Astrocyte (in vitro differentiated cells and primary cell): Measurements from ENCODE around the gene RANBP3. TPM values are rescaled to one million over a fixed set of nuclear protein-coding genes. Genes with fewer than 3 reads are reported as not detected.

Source experiments
- DNase-seq: peaks from one replicate; pipeline ENCODE4 v3.0.0-alpha.2; 2010; ENCODE audit warnings: low read depth
- FAIRE-seq: peaks from 2 replicates; lab custom pipeline; 2011; peaks lifted over from hg19 to GRCh38; lab: Jason Lieb, UNC
- H2AFZ ChIP-seq: 2 replicates; pipeline ENCODE4 v1.6.0; 2012; ENCODE audit warnings: low read depth, low read length, inconsistent platforms
- H3K27ac ChIP-seq: 2 replicates; pipeline ENCODE4 v1.5.1; 2011; ENCODE audit warnings: low read depth, low read length, inconsistent platforms
- H3K27me3 ChIP-seq: 2 replicates; pipeline ENCODE4 v1.6.0; 2011; ENCODE audit warnings: low read length, inconsistent platforms; ENCODE audit not compliant: insufficient read depth
- H3K36me3 ChIP-seq: 2 replicates; pipeline ENCODE4 v1.5.1; 2011; ENCODE audit warnings: low read length, inconsistent platforms; ENCODE audit not compliant: insufficient read depth
- H3K4me1 ChIP-seq: 2 replicates; pipeline ENCODE4 v1.5.1; 2011; ENCODE audit warnings: low read length, inconsistent platforms; ENCODE audit not compliant: insufficient read depth
- H3K4me2 ChIP-seq: 2 replicates; pipeline ENCODE4 v1.6.0; 2012; ENCODE audit warnings: low read length, inconsistent platforms
- H3K4me3 ChIP-seq: 2 replicates; pipeline ENCODE4 v1.5.1; 2011; ENCODE audit warnings: low read depth, mild to moderate bottlenecking, low read length, inconsistent platforms; ENCODE audit not compliant: insufficient read depth
- H3K79me2 ChIP-seq: 2 replicates; pipeline ENCODE4 v1.6.0; 2012; ENCODE audit warnings: mild to moderate bottlenecking, low read length, inconsistent platforms; ENCODE audit not compliant: insufficient read depth
- H3K9ac ChIP-seq: 2 replicates; pipeline ENCODE4 v1.6.0; 2012; ENCODE audit warnings: mild to moderate bottlenecking, low read length, inconsistent platforms
- H3K9me3 ChIP-seq: 2 replicates; pipeline ENCODE4 v1.5.1; 2012; ENCODE audit warnings: low read depth, mild to moderate bottlenecking, low read length, inconsistent platforms; ENCODE audit not compliant: insufficient read depth
- H4K20me1 ChIP-seq: 2 replicates; pipeline ENCODE4 v1.6.0; 2012; ENCODE audit warnings: low read length, inconsistent platforms; ENCODE audit not compliant: insufficient read depth
- H3K27ac Mint-ChIP-seq: one replicate; pipeline ENCODE4 v1.8.0; 2021; ENCODE audit warnings: mild to moderate bottlenecking, mixed read lengths; ENCODE audit not compliant: unreplicated experiment
- H3K27me3 Mint-ChIP-seq: one replicate; pipeline ENCODE4 v1.8.0; 2021; ENCODE audit warnings: low read depth, mixed read lengths; ENCODE audit not compliant: unreplicated experiment
- H3K36me3 Mint-ChIP-seq: one replicate; pipeline ENCODE4 v1.8.0; 2021; ENCODE audit warnings: low read depth, mixed read lengths; ENCODE audit not compliant: unreplicated experiment
- H3K4me1 Mint-ChIP-seq: one replicate; pipeline ENCODE4 v1.8.0; 2021; ENCODE audit warnings: low read depth, mixed read lengths; ENCODE audit not compliant: unreplicated experiment
- H3K4me3 Mint-ChIP-seq: one replicate; pipeline ENCODE4 v1.8.0; 2021; ENCODE audit warnings: mild to moderate bottlenecking, moderate library complexity, mixed read lengths; ENCODE audit not compliant: unreplicated experiment
- H3K9me3 Mint-ChIP-seq: one replicate; pipeline ENCODE4 v1.8.0; 2021; ENCODE audit warnings: mild to moderate bottlenecking, mixed read lengths; ENCODE audit not compliant: unreplicated experiment
- CTCF ChIP-seq: IDR thresholded peaks from 2 replicates; pipeline ENCODE4 v1.5.1; 2011; ENCODE audit warnings: low read depth, mild to moderate bottlenecking, inconsistent platforms, low read length, moderate library complexity; ENCODE audit not compliant: insufficient read depth
- EZH2 ChIP-seq: IDR thresholded peaks from 2 replicates; pipeline ENCODE4 v1.6.1; 2012; ENCODE audit warnings: mild to moderate bottlenecking, low read length, inconsistent platforms; ENCODE audit not compliant: insufficient read depth
- total RNA-seq: library from RNA; stranded (reverse); gene quantifications from 2 replicates; pipeline ENCODE4 v1.2.1, GENCODE V29; 2021

The RANBP3 gene
- total RNA-seq, 1 donor from 2014 or later, result 70.5 TPM

- Mint-ChIP-seq H3K9me3 (no peaks in the 10 kb centered on the region), H3K27ac (no peak overlapping the region), H3K4me3 (no peak overlapping the region), H3K27me3 (no peaks in the 10 kb centered on the region), H3K36me3 (peaks cover 20% of the 10 kb centered on the region), H3K4me1 (peaks cover 29% of the 10 kb centered on the region)
- Histone ChIP-seq H3K36me3 (peaks cover 10% of the 10 kb centered on the region), H3K9me3 (no peaks in the 10 kb centered on the region), H3K79me2 (peaks cover 88% of the 10 kb centered on the region), H3K9ac (no peak overlapping the region), H2AFZ (no peak overlapping the region), H3K4me3 (no peak overlapping the region), H3K4me2 (peak overlapping the region; percentile 30), H4K20me1 (peaks cover 96% of the 10 kb centered on the region), H3K4me1 (peaks cover 11% of the 10 kb centered on the region), H3K27me3 (no peaks in the 10 kb centered on the region), H3K27ac (no peak overlapping the region)
- peak; percentile 27 for DNase-seq
- no peak for TF ChIP-seq CTCF
- no peak for TF ChIP-seq EZH2
- no peak for FAIRE-seq
Observed at GRCh38 chr19:5947435-5947834, 30.5 kb downstream of the RANBP3 start.

- no peaks in the 10 kb centered on the region for H3K9me3 ChIP-seq
- no peak overlapping the region for H3K4me3 ChIP-seq
- no peak for FAIRE-seq
- H3K4me1 Mint-ChIP-seq, result peaks cover 14% of the 10 kb centered on the region
- H3K36me3 Mint-ChIP-seq, result peaks cover 23% of the 10 kb centered on the region
- peaks cover 83% of the 10 kb centered on the region for H4K20me1 ChIP-seq
- H3K27ac ChIP-seq, result no peak overlapping the region
- H3K4me3 Mint-ChIP-seq, result no peak overlapping the region
- no peak overlapping the region for H3K27ac Mint-ChIP-seq
- H3K4me2 ChIP-seq, result no peak overlapping the region
- no peaks in the 10 kb centered on the region for H3K9me3 Mint-ChIP-seq
- H3K27me3 Mint-ChIP-seq, result no peaks in the 10 kb centered on the region
- TF ChIP-seq CTCF (no peak), EZH2 (no peak)
- H3K27me3 ChIP-seq, result no peaks in the 10 kb centered on the region
- peaks cover 11% of the 10 kb centered on the region for H3K4me1 ChIP-seq
- peak; percentile 43 for DNase-seq
- peaks cover 67% of the 10 kb centered on the region for H3K79me2 ChIP-seq
- no peak overlapping the region for H2AFZ ChIP-seq
- H3K9ac ChIP-seq, result peak overlapping the region; percentile 3
- peaks cover 13% of the 10 kb centered on the region for H3K36me3 ChIP-seq
Observed at GRCh38 chr19:5943623-5944022, 34.3 kb downstream of the RANBP3 start.

GRCh38 chr19:5943045-5943444 lies 34.9 kb downstream of the RANBP3 start:
- no peak overlapping the region for H3K27ac Mint-ChIP-seq
- peaks cover 14% of the 10 kb centered on the region for H3K4me1 Mint-ChIP-seq
- peaks cover 82% of the 10 kb centered on the region for H4K20me1 ChIP-seq
- no peaks in the 10 kb centered on the region for H3K27me3 ChIP-seq
- peaks cover 13% of the 10 kb centered on the region for H3K36me3 ChIP-seq
- no peak for TF ChIP-seq EZH2
- TF ChIP-seq CTCF, result no peak
- no peak overlapping the region for H3K4me3 Mint-ChIP-seq
- H3K36me3 Mint-ChIP-seq, result peaks cover 22% of the 10 kb centered on the region
- H3K9ac ChIP-seq, result peak overlapping the region; percentile 3
- FAIRE-seq (no peak), DNase-seq (no peak)
- no peaks in the 10 kb centered on the region for H3K9me3 Mint-ChIP-seq
- H3K79me2 ChIP-seq, result peaks cover 65% of the 10 kb centered on the region
- no peak overlapping the region for H3K4me3 ChIP-seq
- no peak overlapping the region for H3K4me2 ChIP-seq
- no peaks in the 10 kb centered on the region for H3K27me3 Mint-ChIP-seq
- H3K27ac ChIP-seq, result no peak overlapping the region
- H3K9me3 ChIP-seq, result no peaks in the 10 kb centered on the region
- H2AFZ ChIP-seq, result no peak overlapping the region
- H3K4me1 ChIP-seq, result peaks cover 11% of the 10 kb centered on the region
